Fibroblast of the aortic adventitia (primary cell): ENCODE results near the gene TRHDE. TPM values are rescaled to one million over a fixed set of nuclear protein-coding genes. Genes with fewer than 3 reads are reported as not detected.

Experiments
- DNase-seq: peaks from one replicate; pipeline ENCODE4 v3.0.0-alpha.2; 2010; ENCODE audit warnings: low read depth
- H3K4me3 ChIP-seq: 2 replicates; pipeline ENCODE4 v1.5.1; 2011; ENCODE audit warnings: low read depth, mild to moderate bottlenecking, control low read depth, low read length, moderate library complexity
- total RNA-seq: library from RNA; depleted of rRNA; stranded (reverse); fragments of >200 nt; gene quantifications from 2 replicates; pipeline ENCODE4 v1.2.3, GENCODE V29; 2012; ENCODE audit warnings: low replicate concordance
- TF ChIP-seq, protein P1 (sequence below): IDR thresholded peaks from 2 replicates; pipeline ENCODE4 v1.5.1; 2011; ENCODE audit warnings: mild to moderate bottlenecking, low read length, control low read depth, inconsistent platforms; ENCODE audit not compliant: insufficient read depth

Gene TRHDE
- total RNA-seq, 1 donor, result 10.0 TPM

DNA sequence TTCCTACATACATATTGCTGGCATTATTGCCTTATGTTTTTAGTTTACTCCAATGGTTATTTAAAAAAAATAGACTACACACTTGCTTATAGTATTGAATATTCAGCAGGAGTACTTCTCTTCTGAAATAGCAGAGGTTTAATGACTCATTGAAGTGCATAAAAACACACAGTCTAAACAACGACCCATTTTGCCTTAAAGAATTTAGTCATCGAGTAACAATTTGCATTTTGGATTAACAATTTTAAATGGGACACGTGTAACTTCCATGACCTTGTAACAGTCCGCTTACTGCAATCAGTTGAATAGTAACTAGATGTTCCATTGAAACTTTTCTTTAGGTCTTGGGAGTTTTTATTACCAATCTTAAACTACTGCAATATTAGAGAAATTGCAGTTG, 9.0 kb downstream of the TRHDE start:
- TF ChIP-seq, protein P1, sequence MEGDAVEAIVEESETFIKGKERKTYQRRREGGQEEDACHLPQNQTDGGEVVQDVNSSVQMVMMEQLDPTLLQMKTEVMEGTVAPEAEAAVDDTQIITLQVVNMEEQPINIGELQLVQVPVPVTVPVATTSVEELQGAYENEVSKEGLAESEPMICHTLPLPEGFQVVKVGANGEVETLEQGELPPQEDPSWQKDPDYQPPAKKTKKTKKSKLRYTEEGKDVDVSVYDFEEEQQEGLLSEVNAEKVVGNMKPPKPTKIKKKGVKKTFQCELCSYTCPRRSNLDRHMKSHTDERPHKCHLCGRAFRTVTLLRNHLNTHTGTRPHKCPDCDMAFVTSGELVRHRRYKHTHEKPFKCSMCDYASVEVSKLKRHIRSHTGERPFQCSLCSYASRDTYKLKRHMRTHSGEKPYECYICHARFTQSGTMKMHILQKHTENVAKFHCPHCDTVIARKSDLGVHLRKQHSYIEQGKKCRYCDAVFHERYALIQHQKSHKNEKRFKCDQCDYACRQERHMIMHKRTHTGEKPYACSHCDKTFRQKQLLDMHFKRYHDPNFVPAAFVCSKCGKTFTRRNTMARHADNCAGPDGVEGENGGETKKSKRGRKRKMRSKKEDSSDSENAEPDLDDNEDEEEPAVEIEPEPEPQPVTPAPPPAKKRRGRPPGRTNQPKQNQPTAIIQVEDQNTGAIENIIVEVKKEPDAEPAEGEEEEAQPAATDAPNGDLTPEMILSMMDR, result no peak
- DNase-seq, result no peak
- no peak overlapping the region for H3K4me3 ChIP-seq

DNA sequence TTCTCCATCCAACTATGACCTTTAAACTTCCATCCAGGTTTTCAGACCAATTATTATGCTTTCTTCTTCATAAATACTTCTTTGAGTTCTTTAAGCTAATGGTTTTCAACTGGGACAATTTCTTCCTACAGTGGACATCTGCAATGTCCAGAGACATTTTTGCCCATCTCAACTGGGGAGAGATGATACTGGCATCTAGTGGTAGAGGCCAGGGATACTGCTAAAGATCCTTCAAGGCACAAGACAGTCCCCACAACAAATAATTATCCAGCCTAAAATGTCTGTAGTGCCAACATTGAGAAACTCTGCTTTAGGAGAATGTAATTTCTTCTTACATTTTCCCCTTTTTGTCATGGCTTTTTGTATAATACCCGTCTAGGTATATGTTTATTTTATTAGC, 10.6 kb downstream of the TRHDE start:
- TF ChIP-seq, protein P1, result peak; percentile 44
- no peak for DNase-seq
- no peak overlapping the region for H3K4me3 ChIP-seq

DNA sequence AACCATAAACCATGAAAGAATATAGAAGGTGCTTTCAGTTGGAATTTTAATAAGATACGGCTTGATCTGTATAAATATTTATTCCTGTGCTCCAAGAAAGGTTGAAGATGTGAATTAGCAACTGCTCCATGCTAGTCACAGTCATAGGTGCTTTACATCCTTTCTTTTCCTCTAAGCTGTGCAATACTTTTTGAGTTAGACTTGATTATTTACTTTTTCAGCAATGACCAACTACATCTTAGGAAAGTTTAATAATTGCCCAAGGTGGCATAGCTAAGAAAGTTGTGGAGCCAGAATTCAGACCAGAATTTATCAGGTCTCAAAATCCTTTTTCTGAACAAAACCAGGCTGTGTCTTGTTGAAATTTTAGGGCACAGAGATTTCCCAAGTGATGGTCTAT, 13.7 kb downstream of the TRHDE start:
- DNase-seq, result no peak
- TF ChIP-seq, protein P1, result no peak
- no peak overlapping the region for H3K4me3 ChIP-seq

DNA sequence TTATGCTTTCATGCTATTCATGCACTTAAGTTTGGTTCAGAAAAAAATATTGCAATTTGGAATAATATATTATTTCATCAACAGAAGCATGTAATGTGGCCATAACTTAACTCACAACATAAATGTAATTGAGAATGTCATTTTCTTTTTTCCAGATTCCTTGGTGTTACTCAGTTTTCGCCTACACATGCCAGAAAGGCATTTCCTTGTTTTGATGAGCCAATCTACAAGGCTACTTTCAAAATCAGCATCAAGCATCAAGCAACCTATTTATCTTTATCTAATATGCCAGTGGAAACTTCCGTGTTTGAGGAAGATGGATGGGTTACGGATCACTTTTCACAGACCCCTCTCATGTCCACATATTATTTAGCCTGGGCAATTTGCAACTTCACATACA, 14.4 kb downstream of the TRHDE start:
- no peak overlapping the region for H3K4me3 ChIP-seq
- TF ChIP-seq, protein P1, result no peak
- DNase-seq, result no peak

DNA sequence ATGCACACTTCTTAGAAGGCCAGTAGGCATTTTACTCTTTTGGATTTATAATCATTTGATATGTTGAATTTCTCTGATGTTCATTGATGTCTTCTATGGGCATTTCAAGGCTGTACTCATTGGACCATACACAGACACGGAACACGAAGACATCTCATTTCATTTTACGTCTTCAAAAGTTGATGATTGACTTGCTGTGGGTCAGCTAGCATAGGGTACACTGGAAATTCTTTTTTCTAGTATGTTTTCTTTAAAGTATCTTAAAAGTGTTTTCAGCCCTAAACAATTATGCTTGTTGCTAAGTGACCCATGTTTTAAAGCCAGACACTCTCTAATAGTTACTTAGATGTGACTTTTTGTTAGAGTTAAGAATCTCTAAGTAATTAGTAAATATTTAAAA, 16.3 kb downstream of the TRHDE start:
- DNase-seq, result no peak
- no peak overlapping the region for H3K4me3 ChIP-seq
- TF ChIP-seq, protein P1, result no peak

DNA sequence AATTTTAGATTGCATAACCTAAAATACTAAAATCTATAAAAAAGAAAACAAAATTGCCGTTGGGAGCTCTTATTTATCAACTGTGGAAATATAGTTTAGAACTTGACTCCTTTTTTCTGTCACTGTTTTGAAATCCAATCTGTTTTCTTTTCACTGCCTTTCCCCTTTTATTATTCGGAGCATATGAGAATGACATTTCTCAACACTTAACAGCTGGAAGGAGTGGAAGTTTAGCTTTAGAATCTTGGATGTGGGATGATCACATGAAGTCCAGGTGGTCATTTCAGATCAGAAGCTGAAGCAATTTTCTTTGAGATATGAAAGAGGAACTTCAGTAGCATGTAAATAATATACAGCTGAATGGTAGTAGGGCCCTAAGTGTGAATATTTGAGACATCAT, 16.7 kb downstream of the TRHDE start:
- DNase-seq, result no peak
- TF ChIP-seq, protein P1, result no peak
- H3K4me3 ChIP-seq, result no peak overlapping the region

DNA sequence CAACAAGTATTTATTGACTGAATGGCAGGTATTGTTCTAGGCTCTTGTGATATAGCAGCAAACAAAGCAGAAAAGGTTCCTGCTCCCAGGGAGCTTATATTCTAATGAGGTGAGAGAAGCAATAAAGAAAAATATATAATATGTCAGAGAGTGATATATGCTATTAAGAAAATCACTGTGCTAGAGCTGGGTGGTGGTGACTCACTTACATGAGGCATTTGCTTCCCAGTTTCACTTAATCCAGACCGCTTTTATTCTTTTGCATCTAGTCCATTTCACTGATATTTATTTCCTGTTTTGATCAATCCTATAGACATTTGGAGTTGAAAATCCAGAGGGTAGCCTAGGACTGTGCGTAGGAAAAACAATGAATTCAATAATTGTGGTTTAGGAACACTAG, 17.5 kb downstream of the TRHDE start:
- TF ChIP-seq, protein P1, result no peak
- no peak overlapping the region for H3K4me3 ChIP-seq
- no peak for DNase-seq
